OCI-LY1 (cell line): ENCODE measurements around the gene TMEM239.

Experiments
- EZH2 ChIP-seq: fragments of 200-600 bp; sonication (generic), shearing (Covaris generic); IDR thresholded peaks from 2 replicates; pipeline ENCODE4 v1.8.0; 2017; ENCODE audit warnings: borderline replicate concordance, mixed run types, mild to moderate bottlenecking, antibody characterized with exemption, low read length, moderate library complexity, mixed read lengths
- TF ChIP-seq, protein P1 (sequence below): fragments of 200-600 bp; sonication (generic), shearing (Covaris generic); IDR thresholded peaks from 2 replicates; pipeline ENCODE4 v1.5.1; 2017; ENCODE audit warnings: mild to moderate bottlenecking, antibody characterized with exemption, low read length, moderate library complexity, mixed read lengths

DNA sequence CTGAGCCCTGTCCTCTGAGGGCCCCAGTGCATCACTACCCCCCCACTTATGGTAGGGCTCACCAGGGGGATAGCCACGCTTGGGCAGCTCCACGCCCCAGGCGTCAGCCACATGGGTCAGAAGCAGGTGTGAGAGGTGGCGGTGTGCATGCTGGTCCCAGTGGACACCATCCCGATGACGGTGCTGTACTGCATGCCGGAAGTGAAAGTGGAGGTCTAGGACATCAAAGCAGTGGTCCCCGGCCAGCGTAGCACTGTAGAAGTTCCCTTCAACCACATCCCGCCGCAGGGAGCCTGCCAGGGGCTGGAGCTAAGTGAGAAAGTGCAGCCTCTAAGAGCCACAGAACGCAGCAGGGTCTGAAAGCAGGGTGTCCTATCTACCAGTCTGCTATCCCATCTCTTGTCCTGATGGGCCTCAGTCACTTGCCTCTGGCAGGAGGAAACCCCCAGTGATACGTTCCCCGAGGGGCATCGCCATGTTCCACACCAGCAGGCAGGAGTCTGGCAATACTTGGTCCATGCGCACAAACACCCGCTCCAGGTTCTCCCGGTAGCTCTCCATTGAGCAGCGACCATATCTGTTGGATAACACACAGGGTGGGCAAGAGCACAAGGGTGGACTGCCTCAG is 22.1 kb downstream of the TMEM239 start:
- TF ChIP-seq, protein P1, sequence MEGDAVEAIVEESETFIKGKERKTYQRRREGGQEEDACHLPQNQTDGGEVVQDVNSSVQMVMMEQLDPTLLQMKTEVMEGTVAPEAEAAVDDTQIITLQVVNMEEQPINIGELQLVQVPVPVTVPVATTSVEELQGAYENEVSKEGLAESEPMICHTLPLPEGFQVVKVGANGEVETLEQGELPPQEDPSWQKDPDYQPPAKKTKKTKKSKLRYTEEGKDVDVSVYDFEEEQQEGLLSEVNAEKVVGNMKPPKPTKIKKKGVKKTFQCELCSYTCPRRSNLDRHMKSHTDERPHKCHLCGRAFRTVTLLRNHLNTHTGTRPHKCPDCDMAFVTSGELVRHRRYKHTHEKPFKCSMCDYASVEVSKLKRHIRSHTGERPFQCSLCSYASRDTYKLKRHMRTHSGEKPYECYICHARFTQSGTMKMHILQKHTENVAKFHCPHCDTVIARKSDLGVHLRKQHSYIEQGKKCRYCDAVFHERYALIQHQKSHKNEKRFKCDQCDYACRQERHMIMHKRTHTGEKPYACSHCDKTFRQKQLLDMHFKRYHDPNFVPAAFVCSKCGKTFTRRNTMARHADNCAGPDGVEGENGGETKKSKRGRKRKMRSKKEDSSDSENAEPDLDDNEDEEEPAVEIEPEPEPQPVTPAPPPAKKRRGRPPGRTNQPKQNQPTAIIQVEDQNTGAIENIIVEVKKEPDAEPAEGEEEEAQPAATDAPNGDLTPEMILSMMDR = no peak
- no peak for TF ChIP-seq EZH2
